Coronary artery (tissue), 2 donors: ENCODE results near the gene SMR3B.

Experiments used
- DNase-seq: peaks from one replicate; pipeline ENCODE4 v3.0.0-alpha.2; 2017; ENCODE audit warnings: low spot score
- H3K27ac ChIP-seq, 2 donors: fragments of 200-600 bp; sonication (generic); one replicate each; pipeline ENCODE4 v1.5.1; 2016 to 2019
- H3K4me3 ChIP-seq: fragments of 200-600 bp; sonication (generic); 2 replicates; pipeline ENCODE4 v1.5.1; 2016; ENCODE audit warnings: mild to moderate bottlenecking, moderate library complexity
- CTCF ChIP-seq: fragments of 200-600 bp; sonication (generic); IDR thresholded peaks from one replicate; pipeline ENCODE4 v1.5.1; 2019; ENCODE audit warnings: antibody characterized with exemption

Gene SMR3B

GRCh38 chr4:70382691-70383181 is at the start of gene SMR3B:
TSS of gene SMR3B (plus strand) at chr4:70383131. CDS start at chr4:70384511, 1,380 bp downstream.
- no peak within 1 kb of the TSS for H3K27ac ChIP-seq
- H3K4me3 ChIP-seq = no peak within 1 kb of the TSS
- TF ChIP-seq CTCF = no peak
- DNase-seq = no peak

GRCh38 chr4:70334681-70335080 is 48.2 kb upstream of the SMR3B start, which contains the start of gene CABS1:
TSS of gene CABS1 (plus strand) at chr4:70334981. CDS start at chr4:70335040, 59 bp downstream.
- no peak within 1 kb of the TSS for H3K4me3 ChIP-seq
- no peak within 1 kb of the TSS for H3K27ac ChIP-seq
- no peak for TF ChIP-seq CTCF
- DNase-seq = no peak

GRCh38 chr4:70336043-70336442 is 46.9 kb upstream of the SMR3B start:
- Histone ChIP-seq H3K27ac (no peak overlapping the region), H3K4me3 (no peak overlapping the region)
- DNase-seq = no peak
- no peak for TF ChIP-seq CTCF

GRCh38 chr4:70337886-70338420 is 45.0 kb upstream of the SMR3B start:
- no peak overlapping the region for H3K4me3 ChIP-seq
- DNase-seq = no peak
- no peak for TF ChIP-seq CTCF
- no peak overlapping the region for H3K27ac ChIP-seq

- DNase-seq = no peak
- TF ChIP-seq CTCF = no peak
- H3K4me3 ChIP-seq = no peak overlapping the region
- no peak overlapping the region for H3K27ac ChIP-seq
Measured at GRCh38 chr4:70356185-70356584, 26.7 kb upstream of the SMR3B start.

- no peak for TF ChIP-seq CTCF
- Histone ChIP-seq H3K4me3 (no peak overlapping the region), H3K27ac (no peak overlapping the region)
- DNase-seq = no peak
Measured at GRCh38 chr4:70359115-70359661, 23.7 kb upstream of the SMR3B start.

DNA sequence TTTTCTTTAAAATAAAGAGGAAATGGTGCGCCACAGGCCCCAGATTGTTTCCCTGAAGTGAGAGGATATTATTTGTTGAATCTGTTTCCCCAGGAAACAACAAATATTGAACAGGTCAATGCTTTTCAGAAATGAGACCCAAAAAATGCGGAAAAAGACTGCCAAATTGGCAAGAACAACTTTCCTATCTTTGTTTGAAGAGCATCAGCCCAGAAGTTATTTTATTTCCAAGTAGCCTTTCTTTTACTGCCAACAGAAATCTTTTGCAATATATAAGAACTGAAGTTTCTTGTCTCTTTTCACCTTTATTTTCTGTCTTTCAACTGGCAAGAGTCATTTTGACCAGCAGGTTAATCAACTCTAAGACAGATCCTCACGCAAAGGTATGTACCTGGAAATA is 22.5 kb upstream of the SMR3B start, which contains the start of gene SMR3A:
SMR3A (plus strand) TSS at position 301 of the 400 bp plus-strand sequence. CDS start 1,356 bp downstream, outside the sequence.
- Histone ChIP-seq H3K4me3 (no peak within 1 kb of the TSS), H3K27ac (no peak within 1 kb of the TSS)
- TF ChIP-seq CTCF = no peak
- DNase-seq = no peak
